Measurements from ENCODE around the gene SLC4A8.

SLC4A8 gene

GRCh38 chr12:51407604-51408003 lies 17.0 kb upstream of the SLC4A8 start:
- no peaks in the 10 kb centered on the region for H3K9me3 ChIP-seq (ENCODE audit: control insufficient read depth in 2 of 2, low read length in 2 of 2)
- no peak overlapping the region for H3K27ac ChIP-seq (ENCODE audit: low read length)
- no peaks in the 10 kb centered on the region for H3K4me1 ChIP-seq (ENCODE audit: control insufficient read depth, insufficient read depth, low read length)
- no peaks in the 10 kb centered on the region for H3K36me3 ChIP-seq (ENCODE audit: control insufficient read depth in 2 of 2, insufficient read depth in 2 of 2, low read length in 2 of 2)
- no peak overlapping the region for H3K4me3 ChIP-seq (ENCODE audit: low read length in 2 of 2)
- H3K27me3 ChIP-seq (ENCODE audit: control insufficient read depth in 1 of 2, insufficient read depth in 2 of 2, low read length in 2 of 2): peaks cover 0 to 2% of the 10 kb centered on the region in 2 donors
- no peak overlapping the region for H3K9ac ChIP-seq (ENCODE audit: low read length in 2 of 2)

- Histone ChIP-seq H3K9ac (ENCODE audit: low read length in 2 of 2) (no peak overlapping the region), H3K36me3 (ENCODE audit: control insufficient read depth in 2 of 2, insufficient read depth in 2 of 2, low read length in 2 of 2) (no peaks in the 10 kb centered on the region), H3K27me3 (ENCODE audit: control insufficient read depth in 1 of 2, insufficient read depth in 2 of 2, low read length in 2 of 2) (no peaks in the 10 kb centered on the region), H3K4me3 (ENCODE audit: low read length in 2 of 2) (no peak overlapping the region), H3K27ac (ENCODE audit: low read length) (no peak overlapping the region), H3K4me1 (ENCODE audit: control insufficient read depth, insufficient read depth, low read length) (no peaks in the 10 kb centered on the region), H3K9me3 (ENCODE audit: control insufficient read depth in 2 of 2, low read length in 2 of 2) (no peaks in the 10 kb centered on the region)
Measured at GRCh38 chr12:51409846-51410245, 14.8 kb upstream of the SLC4A8 start.

GRCh38 chr12:51413149-51413548 lies 11.5 kb upstream of the SLC4A8 start:
- H3K36me3 ChIP-seq (ENCODE audit: control insufficient read depth in 2 of 2, insufficient read depth in 2 of 2, low read length in 2 of 2): no peaks in the 10 kb centered on the region
- no peak overlapping the region for H3K27ac ChIP-seq (ENCODE audit: low read length)
- no peak overlapping the region for H3K4me3 ChIP-seq (ENCODE audit: low read length in 2 of 2)
- H3K4me1 ChIP-seq (ENCODE audit: control insufficient read depth, insufficient read depth, low read length): no peaks in the 10 kb centered on the region
- H3K27me3 ChIP-seq (ENCODE audit: control insufficient read depth in 1 of 2, insufficient read depth in 2 of 2, low read length in 2 of 2): peaks cover 0 to 2% of the 10 kb centered on the region in 2 donors
- H3K9ac ChIP-seq (ENCODE audit: low read length in 2 of 2): no peak overlapping the region
- no peaks in the 10 kb centered on the region for H3K9me3 ChIP-seq (ENCODE audit: control insufficient read depth in 2 of 2, low read length in 2 of 2)

DNA sequence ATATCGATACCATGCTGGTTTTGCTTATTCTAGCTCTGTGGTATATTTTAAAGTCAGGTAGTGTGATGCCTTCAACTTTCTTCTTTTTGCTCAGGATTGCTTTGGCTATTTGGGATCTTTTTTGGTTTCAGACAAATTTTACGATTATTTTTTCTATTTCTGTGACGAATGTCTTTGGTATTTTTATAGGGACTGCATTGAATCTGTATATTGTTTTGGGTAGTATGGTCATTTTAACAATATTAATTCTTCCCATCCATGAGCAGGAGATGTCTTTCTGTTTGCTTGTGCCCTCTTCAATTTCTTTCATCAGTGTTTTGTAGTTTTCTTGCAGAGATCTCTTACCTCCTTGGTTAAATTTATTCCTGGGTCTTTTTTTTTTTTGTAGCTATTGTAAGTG lies 10.8 kb upstream of the SLC4A8 start:
- Histone ChIP-seq H3K9me3 (ENCODE audit: control insufficient read depth in 2 of 2, low read length in 2 of 2) (no peaks in the 10 kb centered on the region), H3K4me3 (ENCODE audit: low read length in 2 of 2) (no peak overlapping the region), H3K36me3 (ENCODE audit: control insufficient read depth in 2 of 2, insufficient read depth in 2 of 2, low read length in 2 of 2) (no peaks in the 10 kb centered on the region), H3K4me1 (ENCODE audit: control insufficient read depth, insufficient read depth, low read length) (no peaks in the 10 kb centered on the region), H3K9ac (ENCODE audit: low read length in 2 of 2) (no peak overlapping the region), H3K27ac (ENCODE audit: low read length) (no peak overlapping the region), H3K27me3 (ENCODE audit: control insufficient read depth in 1 of 2, insufficient read depth in 2 of 2, low read length in 2 of 2) (peaks cover 0 to 2% of the 10 kb centered on the region in 2 donors)

- Histone ChIP-seq H3K4me3 (ENCODE audit: low read length in 2 of 2) (no peak overlapping the region), H3K9ac (ENCODE audit: low read length in 2 of 2) (no peak overlapping the region), H3K4me1 (ENCODE audit: control insufficient read depth, insufficient read depth, low read length) (no peaks in the 10 kb centered on the region), H3K9me3 (ENCODE audit: control insufficient read depth in 2 of 2, low read length in 2 of 2) (no peaks in the 10 kb centered on the region), H3K27ac (ENCODE audit: low read length) (no peak overlapping the region), H3K36me3 (ENCODE audit: control insufficient read depth in 2 of 2, insufficient read depth in 2 of 2, low read length in 2 of 2) (no peaks in the 10 kb centered on the region), H3K27me3 (ENCODE audit: control insufficient read depth in 1 of 2, insufficient read depth in 2 of 2, low read length in 2 of 2) (peaks cover 2 to 6% of the 10 kb centered on the region in 2 donors)
Measured at GRCh38 chr12:51415931-51416330, 8.7 kb upstream of the SLC4A8 start.

- Histone ChIP-seq H3K9me3 (ENCODE audit: control insufficient read depth in 2 of 2, low read length in 2 of 2) (no peaks in the 10 kb centered on the region), H3K27ac (ENCODE audit: low read length) (no peak overlapping the region), H3K27me3 (ENCODE audit: control insufficient read depth in 1 of 2, insufficient read depth in 2 of 2, low read length in 2 of 2) (peaks cover 6 to 10% of the 10 kb centered on the region in 2 donors), H3K36me3 (ENCODE audit: control insufficient read depth in 2 of 2, insufficient read depth in 2 of 2, low read length in 2 of 2) (no peaks in the 10 kb centered on the region), H3K9ac (ENCODE audit: low read length in 2 of 2) (no peak overlapping the region), H3K4me3 (ENCODE audit: low read length in 2 of 2) (no peak overlapping the region), H3K4me1 (ENCODE audit: control insufficient read depth, insufficient read depth, low read length) (no peaks in the 10 kb centered on the region)
Measured at GRCh38 chr12:51417826-51418225, 6.8 kb upstream of the SLC4A8 start.

- H3K9ac ChIP-seq (ENCODE audit: low read length in 2 of 2): no peak overlapping the region
- H3K27ac ChIP-seq (ENCODE audit: low read length): no peak overlapping the region
- no peaks in the 10 kb centered on the region for H3K36me3 ChIP-seq (ENCODE audit: control insufficient read depth in 2 of 2, insufficient read depth in 2 of 2, low read length in 2 of 2)
- H3K27me3 ChIP-seq (ENCODE audit: control insufficient read depth in 1 of 2, insufficient read depth in 2 of 2, low read length in 2 of 2): peaks cover 6 to 10% of the 10 kb centered on the region in 2 donors
- no peak overlapping the region for H3K4me3 ChIP-seq (ENCODE audit: low read length in 2 of 2)
- peaks cover 4% of the 10 kb centered on the region for H3K4me1 ChIP-seq (ENCODE audit: control insufficient read depth, insufficient read depth, low read length)
- no peaks in the 10 kb centered on the region for H3K9me3 ChIP-seq (ENCODE audit: control insufficient read depth in 2 of 2, low read length in 2 of 2)
Measured at GRCh38 chr12:51419425-51420193, 5.0 kb upstream of the SLC4A8 start.

DNA sequence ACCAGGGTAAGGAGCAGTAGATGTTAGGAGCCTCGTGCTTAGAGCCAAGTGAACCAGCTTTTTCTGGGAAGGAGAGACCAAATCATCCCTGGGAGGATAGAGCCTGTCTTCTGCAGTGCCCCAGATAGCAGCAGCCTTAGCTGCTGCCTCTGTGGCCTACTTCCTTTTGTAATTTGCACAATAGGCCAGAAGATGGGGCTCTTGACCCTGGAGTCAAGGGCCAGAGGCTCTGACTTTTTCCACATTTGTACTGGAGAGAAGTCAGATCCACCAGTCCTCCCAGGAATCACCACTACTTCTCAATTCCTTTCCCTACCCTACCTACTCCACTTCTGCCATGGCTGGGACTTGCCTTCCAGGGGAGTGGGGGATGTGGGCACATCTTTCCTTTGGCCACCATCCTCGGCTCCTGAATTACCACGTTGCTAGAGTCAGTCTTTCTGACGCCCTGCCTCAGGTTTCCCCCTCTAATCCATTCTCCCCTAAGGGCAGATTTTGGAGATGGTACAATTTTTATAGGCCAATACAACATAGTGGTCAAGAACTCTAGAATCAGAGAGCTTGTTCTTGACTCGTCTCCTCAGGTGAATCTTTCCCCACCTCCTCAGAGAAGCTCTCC lies 3.3 kb upstream of the SLC4A8 start:
- Histone ChIP-seq H3K9ac (ENCODE audit: low read length in 2 of 2) (no peak overlapping the region), H3K36me3 (ENCODE audit: control insufficient read depth in 2 of 2, insufficient read depth in 2 of 2, low read length in 2 of 2) (no peaks in the 10 kb centered on the region), H3K27me3 (ENCODE audit: control insufficient read depth in 1 of 2, insufficient read depth in 2 of 2, low read length in 2 of 2) (peaks cover 6 to 10% of the 10 kb centered on the region in 2 donors), H3K4me3 (ENCODE audit: low read length in 2 of 2) (no peak overlapping the region), H3K4me1 (ENCODE audit: control insufficient read depth, insufficient read depth, low read length) (peaks cover 7% of the 10 kb centered on the region), H3K9me3 (ENCODE audit: control insufficient read depth in 2 of 2, low read length in 2 of 2) (no peaks in the 10 kb centered on the region), H3K27ac (ENCODE audit: low read length) (no peak overlapping the region)

GRCh38 chr12:51424094-51424661 lies 453 bp upstream of the SLC4A8 start:
- Histone ChIP-seq H3K4me1 (ENCODE audit: control insufficient read depth, insufficient read depth, low read length) (peaks cover 7% of the 10 kb centered on the region), H3K9me3 (ENCODE audit: control insufficient read depth in 2 of 2, low read length in 2 of 2) (no peaks in the 10 kb centered on the region), H3K9ac (ENCODE audit: low read length in 2 of 2) (no peak overlapping the region), H3K4me3 (ENCODE audit: low read length in 2 of 2) (peak overlapping the region; percentile 36 to 77), H3K27me3 (ENCODE audit: control insufficient read depth in 1 of 2, insufficient read depth in 2 of 2, low read length in 2 of 2) (peaks cover 3 to 10% of the 10 kb centered on the region in 2 donors), H3K27ac (ENCODE audit: low read length) (no peak overlapping the region), H3K36me3 (ENCODE audit: control insufficient read depth in 2 of 2, insufficient read depth in 2 of 2, low read length in 2 of 2) (no peaks in the 10 kb centered on the region)

GRCh38 chr12:51428256-51428655 lies 3.6 kb downstream of the SLC4A8 start:
- H3K9me3 ChIP-seq (ENCODE audit: control insufficient read depth in 2 of 2, low read length in 2 of 2): no peaks in the 10 kb centered on the region
- peaks cover 0 to 2% of the 10 kb centered on the region in 2 donors for H3K27me3 ChIP-seq (ENCODE audit: control insufficient read depth in 1 of 2, insufficient read depth in 2 of 2, low read length in 2 of 2)
- no peaks in the 10 kb centered on the region for H3K36me3 ChIP-seq (ENCODE audit: control insufficient read depth in 2 of 2, insufficient read depth in 2 of 2, low read length in 2 of 2)
- H3K9ac ChIP-seq (ENCODE audit: low read length in 2 of 2): no peak overlapping the region
- no peak overlapping the region for H3K4me3 ChIP-seq (ENCODE audit: low read length in 2 of 2)
- no peak overlapping the region for H3K27ac ChIP-seq (ENCODE audit: low read length)
- H3K4me1 ChIP-seq (ENCODE audit: control insufficient read depth, insufficient read depth, low read length): peaks cover 7% of the 10 kb centered on the region

DNA sequence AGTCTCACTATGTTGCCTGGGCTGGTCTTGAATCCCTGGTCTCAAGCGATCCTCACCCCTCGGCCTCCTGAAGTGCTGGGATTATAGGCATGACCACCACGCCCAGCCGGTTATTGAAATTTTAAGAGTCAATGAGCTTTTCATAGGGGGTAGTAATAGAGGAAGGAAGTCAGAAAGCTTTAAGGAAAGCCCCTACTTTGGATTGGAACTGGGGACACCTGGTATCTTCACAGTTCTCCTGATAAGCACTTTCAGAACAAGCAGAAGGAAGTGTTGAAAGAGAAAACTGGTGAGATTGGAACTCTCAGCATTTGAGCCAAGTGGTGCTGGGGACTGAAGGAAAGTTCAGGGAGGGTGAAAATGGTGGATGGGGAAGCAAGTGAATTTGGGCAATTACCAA lies 5.1 kb downstream of the SLC4A8 start:
- H3K27ac ChIP-seq (ENCODE audit: low read length): no peak overlapping the region
- H3K9ac ChIP-seq (ENCODE audit: low read length in 2 of 2): no peak overlapping the region
- peaks cover 0 to 2% of the 10 kb centered on the region in 2 donors for H3K27me3 ChIP-seq (ENCODE audit: control insufficient read depth in 1 of 2, insufficient read depth in 2 of 2, low read length in 2 of 2)
- no peaks in the 10 kb centered on the region for H3K36me3 ChIP-seq (ENCODE audit: control insufficient read depth in 2 of 2, insufficient read depth in 2 of 2, low read length in 2 of 2)
- H3K4me1 ChIP-seq (ENCODE audit: control insufficient read depth, insufficient read depth, low read length): peaks cover 2% of the 10 kb centered on the region
- H3K4me3 ChIP-seq (ENCODE audit: low read length in 2 of 2): no peak overlapping the region
- no peaks in the 10 kb centered on the region for H3K9me3 ChIP-seq (ENCODE audit: control insufficient read depth in 2 of 2, low read length in 2 of 2)

All from stomach smooth muscle (tissue), 2 donors.